HG03565 (cell line): ENCODE results near the gene CLIC1.

Experiments
- ATAC-seq: cut with Tn5 transposase; IDR thresholded peaks from one replicate; pipeline ENCODE4 v1.9.1; 2021; ENCODE audit warnings: mild to moderate bottlenecking, moderate library complexity; ENCODE audit not compliant: unreplicated experiment

CLIC1 gene

GRCh38 chr6:31683591-31683990 lies 52.7 kb downstream of the CLIC1 start:
- no peak for ATAC-seq

- no peak for ATAC-seq
These were observed 55.1 kb downstream of the CLIC1 start for GRCh38 chr6:31681135-31681671.
